Activated CD8-positive, alpha-beta T cell treated with anti-CD3 and anti-CD28 coated beads for 36 hours (primary cell): Measurements from ENCODE around the gene IRAK1BP1. TPM values are rescaled to one million over a fixed set of nuclear protein-coding genes. Genes with fewer than 3 reads are reported as not detected.
"Not testable (repeated sequence)": the region's sequence is repeated elsewhere in the genome, so short reads cannot be mapped to it uniquely, and the experiment has no call there.

Source experiments
- ATAC-seq: fragments of 200-7000 bp; cut with Tn5 transposase; one replicate; pipeline ENCODE4 v1.10.0; 2021; ENCODE audit warnings: mild to moderate bottlenecking, moderate library complexity
- CTCF ChIA-PET: fragments of 350-600 bp; sonication (Branson Sonifier 250); formaldehyde crosslinking; loops from one replicate; lab custom pipeline; 2021; ENCODE audit warnings: antibody characterized with exemption; lab: Charles Lee
- POLR2A ChIA-PET: fragments of 350-600 bp; sonication (Branson Sonifier 250); formaldehyde crosslinking; loops from one replicate; lab custom pipeline; 2021; ENCODE audit warnings: antibody characterized with exemption; lab: Charles Lee
- DNase-seq: peaks from one replicate; pipeline ENCODE4 v3.0.0-alpha.2; 2020
- H3K27ac Mint-ChIP-seq: one replicate; pipeline ENCODE4 v1.8.0; 2021; ENCODE audit warnings: mild to moderate bottlenecking, mixed read lengths
- H3K27me3 Mint-ChIP-seq: one replicate; pipeline ENCODE4 v1.8.0; 2021; ENCODE audit warnings: mixed read lengths
- H3K36me3 Mint-ChIP-seq: one replicate; pipeline ENCODE4 v1.8.0; 2021; ENCODE audit warnings: low read depth, mixed read lengths
- H3K4me1 Mint-ChIP-seq: one replicate; pipeline ENCODE4 v1.8.0; 2021; ENCODE audit warnings: low read depth, mixed read lengths
- H3K4me3 Mint-ChIP-seq: one replicate; pipeline ENCODE4 v1.8.0; 2021; ENCODE audit warnings: mild to moderate bottlenecking, moderate library complexity, mixed read lengths
- H3K9me3 Mint-ChIP-seq: one replicate; pipeline ENCODE4 v1.8.0; 2021; ENCODE audit warnings: mixed read lengths
- CTCF ChIP-seq: fragments of 200-600 bp; IDR thresholded peaks from one replicate; pipeline ENCODE4 v1.8.0; 2022; ENCODE audit warnings: antibody characterized with exemption, mild to moderate bottlenecking
- intact Hi-C: fragments of 100-400 bp; cut with micrococcal nuclease; formaldehyde crosslinking; loops from one replicate; pipeline ENCODE4 v1.10.0; 2022
- total RNA-seq, 2 experiments: library from RNA; stranded (reverse); gene quantifications; one replicate each; pipeline ENCODE4 v1.2.3, GENCODE V29; 2021

IRAK1BP1 gene
- total RNA-seq, 2 experiments from 2014 or later, result 2.3 to 2.6 TPM

GRCh38 chr6:78875505-78875904, 8.2 kb downstream of the IRAK1BP1 start:
- H3K4me3 Mint-ChIP-seq, result no peak overlapping the region
- H3K9me3 Mint-ChIP-seq, result no peaks in the 10 kb centered on the region
- peaks cover 32% of the 10 kb centered on the region for H3K36me3 Mint-ChIP-seq
- ATAC-seq, result no peak
- CTCF ChIA-PET, result no interaction called here
- TF ChIP-seq CTCF, result no peak
- H3K4me1 Mint-ChIP-seq, result no peaks in the 10 kb centered on the region
- no peak overlapping the region for H3K27ac Mint-ChIP-seq
- intact Hi-C loops, result no loop called here
- no peaks in the 10 kb centered on the region for H3K27me3 Mint-ChIP-seq
- no peak for DNase-seq
- POLR2A ChIA-PET, result no interaction called here

GRCh38 chr6:78883651-78884050, 16.3 kb downstream of the IRAK1BP1 start:
- TF ChIP-seq CTCF, result no peak
- POLR2A ChIA-PET, result no interaction called here
- intact Hi-C loops, result no loop called here
- Mint-ChIP-seq H3K4me1 (no peaks in the 10 kb centered on the region), H3K4me3 (no peak overlapping the region), H3K27ac (no peak overlapping the region), H3K36me3 (peaks cover 10% of the 10 kb centered on the region), H3K27me3 (no peaks in the 10 kb centered on the region), H3K9me3 (no peaks in the 10 kb centered on the region)
- CTCF ChIA-PET, result no interaction called here
- DNase-seq (no peak), ATAC-seq (no peak)

GRCh38 chr6:78889901-78890300, 22.6 kb downstream of the IRAK1BP1 start:
- ATAC-seq, H3K4me1 Mint-ChIP-seq, H3K27me3 Mint-ChIP-seq, H3K9me3 Mint-ChIP-seq, intact Hi-C loops, CTCF ChIA-PET, H3K27ac Mint-ChIP-seq, POLR2A ChIA-PET, H3K4me3 Mint-ChIP-seq, DNase-seq: not testable (repeated sequence)
- H3K36me3 Mint-ChIP-seq, result peaks cover 13% of the 10 kb centered on the region

GRCh38 chr6:78896227-78896626, 28.9 kb downstream of the IRAK1BP1 start:
- Mint-ChIP-seq H3K27me3 (no peaks in the 10 kb centered on the region), H3K4me3 (no peak overlapping the region), H3K36me3 (peaks cover 3% of the 10 kb centered on the region), H3K4me1 (no peaks in the 10 kb centered on the region), H3K9me3 (no peaks in the 10 kb centered on the region), H3K27ac (no peak overlapping the region)
- ChIA-PET POLR2A (no interaction called here), CTCF (no interaction called here)
- intact Hi-C loops, result no loop called here
- DNase-seq, result no peak
- no peak for TF ChIP-seq CTCF
- no peak for ATAC-seq

GRCh38 chr6:78908621-78909020, 41.3 kb downstream of the IRAK1BP1 start:
- H3K27me3 Mint-ChIP-seq, result peaks cover 31% of the 10 kb centered on the region
- TF ChIP-seq CTCF, result no peak
- ChIA-PET POLR2A (interaction anchor here (0.6 kb wide), 1 partner anchor 31 kb away, joined by 3 read pairs; no protein-coding TSS in a partner anchor), CTCF (no interaction called here)
- DNase-seq (no peak), ATAC-seq (no peak)
- H3K4me1 Mint-ChIP-seq, result peaks cover 6% of the 10 kb centered on the region
- peaks cover 7% of the 10 kb centered on the region for H3K36me3 Mint-ChIP-seq
- H3K27ac Mint-ChIP-seq, result no peak overlapping the region
- H3K4me3 Mint-ChIP-seq, result no peak overlapping the region
- no peaks in the 10 kb centered on the region for H3K9me3 Mint-ChIP-seq
- intact Hi-C loops, result no loop called here

GRCh38 chr6:78909391-78909790, 42.0 kb downstream of the IRAK1BP1 start:
- Mint-ChIP-seq H3K9me3 (no peaks in the 10 kb centered on the region), H3K36me3 (peaks cover 7% of the 10 kb centered on the region), H3K27ac (no peak overlapping the region), H3K4me1 (peaks cover 6% of the 10 kb centered on the region), H3K4me3 (no peak overlapping the region), H3K27me3 (peaks cover 31% of the 10 kb centered on the region)
- CTCF ChIA-PET, result no interaction called here
- TF ChIP-seq CTCF, result no peak
- POLR2A ChIA-PET, result no interaction called here
- DNase-seq (no peak), ATAC-seq (no peak)
- intact Hi-C loops, result no loop called here
